Ishikawa (cell line): Measurements from ENCODE around the gene FDX2.

Experiments
- CEBPB ChIP-seq: IDR thresholded peaks from 2 replicates; pipeline ENCODE4 v1.6.1; 2012
- CREB1 ChIP-seq: IDR thresholded peaks from 2 replicates; pipeline ENCODE4 v1.6.1; 2012; ENCODE audit warnings: low read depth
- EGR1 ChIP-seq: IDR thresholded peaks from 2 replicates; pipeline ENCODE4 v1.6.1; 2012
- EP300 ChIP-seq: IDR thresholded peaks from 2 replicates; pipeline ENCODE4 v1.6.1; 2012; ENCODE audit warnings: borderline replicate concordance
- FOXM1 ChIP-seq: IDR thresholded peaks from 2 replicates; pipeline ENCODE4 v1.6.1; 2012; ENCODE audit warnings: low read depth, borderline replicate concordance
- MAX ChIP-seq: IDR thresholded peaks from 2 replicates; pipeline ENCODE4 v1.6.1; 2012
- NFIC ChIP-seq: IDR thresholded peaks from 2 replicates; pipeline ENCODE4 v1.6.1; 2012
- RAD21 ChIP-seq: IDR thresholded peaks from 2 replicates; pipeline ENCODE4 v1.6.1; 2012; ENCODE audit warnings: low read depth
- REST ChIP-seq: IDR thresholded peaks from 2 replicates; pipeline ENCODE4 v1.6.1; 2012; ENCODE audit warnings: low read depth, mild to moderate bottlenecking
- TAF1 ChIP-seq: IDR thresholded peaks from 2 replicates; pipeline ENCODE4 v1.6.1; 2012; ENCODE audit warnings: low read depth, mild to moderate bottlenecking
- TCF12 ChIP-seq: IDR thresholded peaks from 2 replicates; pipeline ENCODE4 v1.6.1; 2012; ENCODE audit warnings: low read depth
- TEAD4 ChIP-seq: IDR thresholded peaks from 2 replicates; pipeline ENCODE4 v1.6.1; 2012
- USF1 ChIP-seq: IDR thresholded peaks from 2 replicates; pipeline ENCODE4 v1.6.1; 2012
- YY1 ChIP-seq: IDR thresholded peaks from 2 replicates; pipeline ENCODE4 v1.6.1; 2012; ENCODE audit warnings: low read depth
- ZBTB7A ChIP-seq: IDR thresholded peaks from 2 replicates; pipeline ENCODE4 v1.6.1; 2012; ENCODE audit warnings: low read depth

FDX2 gene

GRCh38 chr19:10284960-10285278 lies 30.9 kb downstream of the FDX2 start:
- no peak for TF ChIP-seq REST

GRCh38 chr19:10284065-10284959 lies 31.5 kb downstream of the FDX2 start:
- no peak for TF ChIP-seq REST
- no peak for TF ChIP-seq USF1
- TF ChIP-seq RAD21: no peak
- TF ChIP-seq MAX: no peak
- no peak for TF ChIP-seq TCF12
- TF ChIP-seq EGR1: no peak
- no peak for TF ChIP-seq EP300
- no peak for TF ChIP-seq NFIC
- no peak for TF ChIP-seq CEBPB
- TF ChIP-seq ZBTB7A: no peak
- TF ChIP-seq FOXM1: no peak
- no peak for TF ChIP-seq TAF1
- TF ChIP-seq TEAD4: no peak
- TF ChIP-seq CREB1: no peak
- TF ChIP-seq YY1: no peak

GRCh38 chr19:10283301-10284064 lies 32.3 kb downstream of the FDX2 start:
- TF ChIP-seq MAX: no peak
- TF ChIP-seq TAF1: no peak
- no peak for TF ChIP-seq TEAD4
- TF ChIP-seq EGR1: no peak
- TF ChIP-seq USF1: no peak
- TF ChIP-seq RAD21: no peak
- TF ChIP-seq TCF12: no peak
- TF ChIP-seq REST: no peak
- no peak for TF ChIP-seq EP300
- TF ChIP-seq CEBPB: no peak
- TF ChIP-seq FOXM1: no peak

- TF ChIP-seq RAD21 (no peak), TAF1 (no peak), NFIC (no peak), TCF12 (no peak), YY1 (no peak), ZBTB7A (no peak), TEAD4 (no peak), EP300 (no peak), USF1 (no peak), EGR1 (no peak), REST (no peak), MAX (no peak), FOXM1 (no peak), CREB1 (no peak), CEBPB (no peak)
Observed at GRCh38 chr19:10279737-10280442, 35.9 kb downstream of the FDX2 start.
